Kidney (tissue), 14 donors: ENCODE data around the gene HMGB3. TPM values are rescaled to one million over a fixed set of nuclear protein-coding genes. Genes with fewer than 3 reads are reported as not detected.

Experiments
- DNase-seq, 5 donors: peaks; one replicate each; pipeline ENCODE4 v3.0.0-alpha.2; 2013 to 2020
- FAIRE-seq: peaks from 2 replicates; lab custom pipeline; 2012; peaks lifted over from hg19 to GRCh38; lab: Jason Lieb, UNC
- H3K27ac ChIP-seq, 2 donors: one replicate each; pipeline ENCODE4 v1.7.0; 2013; ENCODE audit warnings: low read depth in 2 of 2, low read length in 2 of 2, inconsistent platforms in 1 of 2
- H3K27me3 ChIP-seq: one replicate; pipeline ENCODE4 v1.7.1; 2013; ENCODE audit warnings: low read length, inconsistent platforms; ENCODE audit not compliant: control insufficient read depth, insufficient read depth
- H3K36me3 ChIP-seq, 3 donors: one replicate each; pipeline versions ENCODE4 v1.7.0 to v1.7.1; 2013; ENCODE audit warnings: low read length in 3 of 3, control low read depth in 1 of 3, inconsistent platforms in 1 of 3; ENCODE audit not compliant: insufficient read depth in 3 of 3, control insufficient read depth in 2 of 3
- H3K4me1 ChIP-seq, 3 donors: one replicate each; pipeline versions ENCODE4 v1.7.0 to v1.7.1; 2013; ENCODE audit warnings: low read length in 3 of 3, inconsistent platforms in 1 of 3, low read depth in 1 of 3; ENCODE audit not compliant: control insufficient read depth in 2 of 3, insufficient read depth in 2 of 3
- H3K4me3 ChIP-seq, 3 donors: one replicate each; pipeline versions ENCODE4 v1.7.0 to v1.8.1; 2013; ENCODE audit warnings: low read length in 3 of 3, control low read depth in 1 of 3, inconsistent platforms in 1 of 3
- H3K9ac ChIP-seq, 3 donors: one replicate each; pipeline versions ENCODE4 v1.7.0 to v1.7.1; 2013; ENCODE audit warnings: low read length in 3 of 3, control low read depth in 1 of 3, inconsistent platforms in 1 of 3
- H3K9me3 ChIP-seq, 3 donors: one replicate each; pipeline versions ENCODE4 v1.7.0 to v1.7.1; 2013; ENCODE audit warnings: low read length in 3 of 3, control low read depth in 1 of 3, inconsistent platforms in 1 of 3; ENCODE audit not compliant: control insufficient read depth in 2 of 3, insufficient read depth in 1 of 3
- intact Hi-C: fragments of 100-400 bp; cut with DNase I; formaldehyde crosslinking; loops from one replicate; pipeline ENCODE4 v1.11.1; 2022
- polyA plus RNA-seq: library from polyadenylated mRNA; stranded (reverse); fragments of 350-450 nt; fragmentation: Illumina TruSeq; extraction: RNeasy Lipid Tissue Mini Kit (QIAGEN cat#74804); gene quantifications from one replicate; pipeline ENCODE4 v1.2.3, GENCODE V29; 2014; ENCODE audit warnings: low read depth, low replicate concordance; ENCODE audit not compliant: insufficient read depth
- total RNA-seq: library from RNA; stranded (reverse); fragmentation: NEBNext Ultra II Directional; extraction: Animal tissue kit (Norgen Biotek cat#: 25700); gene quantifications from one replicate; pipeline ENCODE4 v1.2.1, GENCODE V29; 2021
- TF ChIP-seq, protein P1 (sequence below): IDR thresholded peaks from 3 replicates; pipeline ENCODE4 v1.5.1; 2012; ENCODE audit warnings: mild to moderate bottlenecking, moderate library complexity, borderline replicate concordance; ENCODE audit not compliant: insufficient read depth; ENCODE audit errors: extremely low read depth
- donor health status: control.
- donor health status: control.
- donor health status: control.
- donor health status: control.
- donor health status: control.
- donor health status: DM: yes; HTN: yes; CAD: no.
- donor health status: Normal renal cell carcinoma (clear cell type).

The HMGB3 gene
- total and polyA plus RNA-seq, 2 donors from 2014 or later: 16.1 to 18.1 TPM

DNA sequence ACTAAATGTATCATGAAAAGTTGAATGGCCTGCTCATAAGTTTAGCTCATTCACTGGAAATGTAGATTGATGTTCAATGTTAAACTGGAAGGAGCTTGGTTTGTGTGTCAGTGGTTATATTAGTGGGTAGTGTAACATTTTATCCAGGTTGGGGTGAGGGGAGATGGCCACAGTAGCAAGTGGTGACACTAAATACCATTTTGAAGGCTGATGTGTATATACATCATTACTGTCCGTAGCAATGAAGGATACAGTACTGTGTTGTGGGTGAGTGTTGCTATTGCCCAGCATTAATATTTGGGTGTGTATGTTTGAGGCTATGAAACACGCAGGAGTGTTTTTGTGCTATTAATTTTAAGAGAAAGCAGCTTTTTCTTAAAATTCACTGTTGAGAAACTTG is 6.3 kb downstream of the HMGB3 start:
- TF ChIP-seq, protein P1, sequence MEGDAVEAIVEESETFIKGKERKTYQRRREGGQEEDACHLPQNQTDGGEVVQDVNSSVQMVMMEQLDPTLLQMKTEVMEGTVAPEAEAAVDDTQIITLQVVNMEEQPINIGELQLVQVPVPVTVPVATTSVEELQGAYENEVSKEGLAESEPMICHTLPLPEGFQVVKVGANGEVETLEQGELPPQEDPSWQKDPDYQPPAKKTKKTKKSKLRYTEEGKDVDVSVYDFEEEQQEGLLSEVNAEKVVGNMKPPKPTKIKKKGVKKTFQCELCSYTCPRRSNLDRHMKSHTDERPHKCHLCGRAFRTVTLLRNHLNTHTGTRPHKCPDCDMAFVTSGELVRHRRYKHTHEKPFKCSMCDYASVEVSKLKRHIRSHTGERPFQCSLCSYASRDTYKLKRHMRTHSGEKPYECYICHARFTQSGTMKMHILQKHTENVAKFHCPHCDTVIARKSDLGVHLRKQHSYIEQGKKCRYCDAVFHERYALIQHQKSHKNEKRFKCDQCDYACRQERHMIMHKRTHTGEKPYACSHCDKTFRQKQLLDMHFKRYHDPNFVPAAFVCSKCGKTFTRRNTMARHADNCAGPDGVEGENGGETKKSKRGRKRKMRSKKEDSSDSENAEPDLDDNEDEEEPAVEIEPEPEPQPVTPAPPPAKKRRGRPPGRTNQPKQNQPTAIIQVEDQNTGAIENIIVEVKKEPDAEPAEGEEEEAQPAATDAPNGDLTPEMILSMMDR: no peak
- DNase-seq: no peak
- peaks cover 0 to 3% (median 0%) of the 10 kb centered on the region in 3 donors for H3K4me1 ChIP-seq
- H3K4me3 ChIP-seq: no peak overlapping the region
- peaks cover 0 to 2% (median 0%) of the 10 kb centered on the region in 3 donors for H3K36me3 ChIP-seq
- intact Hi-C loops: no loop called here
- H3K27ac ChIP-seq: no peak overlapping the region
- H3K9ac ChIP-seq: no peak overlapping the region
- FAIRE-seq: no peak
- H3K27me3 ChIP-seq: no peaks in the 10 kb centered on the region
- no peaks in the 10 kb centered on the region for H3K9me3 ChIP-seq

DNA sequence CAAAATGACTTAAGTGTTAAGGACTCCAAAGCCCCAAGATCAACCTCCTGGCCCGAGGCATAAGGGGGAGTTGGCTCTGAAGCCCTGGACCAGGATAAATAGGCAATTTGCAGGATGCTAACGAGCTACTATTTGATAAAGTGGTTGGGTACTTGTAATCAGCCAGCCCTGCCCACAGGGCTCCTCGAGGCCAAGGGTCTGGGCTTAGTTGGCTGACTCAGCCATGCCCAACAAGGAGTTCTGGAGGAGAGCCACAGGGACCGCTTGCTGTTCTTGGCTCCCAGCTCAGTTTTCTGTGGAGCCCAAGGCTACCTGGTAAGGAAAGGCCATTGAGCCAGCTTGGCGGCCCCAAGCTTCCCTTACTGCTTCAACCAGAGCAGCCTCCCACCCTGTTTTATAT is 7.8 kb downstream of the HMGB3 start:
- no peaks in the 10 kb centered on the region for H3K4me1 ChIP-seq
- no peak overlapping the region for H3K9ac ChIP-seq
- TF ChIP-seq, protein P1: no peak
- FAIRE-seq (no peak), DNase-seq (no peak)
- H3K4me3 ChIP-seq: no peak overlapping the region
- no peaks in the 10 kb centered on the region for H3K27me3 ChIP-seq
- no peaks in the 10 kb centered on the region for H3K9me3 ChIP-seq
- H3K27ac ChIP-seq: no peak overlapping the region
- intact Hi-C loops: no loop called here
- H3K36me3 ChIP-seq: peaks cover 0 to 2% (median 0%) of the 10 kb centered on the region in 3 donors

DNA sequence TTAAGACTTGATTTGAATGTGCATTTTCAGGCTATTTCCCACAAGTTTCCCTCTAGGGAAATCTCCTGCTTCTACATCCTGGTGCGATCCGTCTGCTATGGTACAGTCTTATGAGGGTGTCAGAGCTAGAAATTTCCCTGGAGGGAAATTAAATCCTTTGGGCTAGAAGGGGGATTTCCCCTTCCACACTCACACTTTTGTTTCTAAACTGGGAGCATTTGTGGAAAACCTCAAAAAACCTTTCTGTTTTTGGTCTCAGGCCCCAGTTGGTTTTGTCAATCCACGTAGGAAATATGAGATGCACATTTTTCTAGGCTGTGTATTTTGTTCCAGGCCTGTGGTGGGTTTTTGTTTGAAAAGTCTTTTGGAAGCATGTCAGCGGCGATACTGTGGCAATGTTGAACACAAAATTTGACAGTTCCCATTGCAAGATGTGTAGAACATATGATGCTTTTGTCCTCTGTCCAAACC is 17.8 kb downstream of the HMGB3 start:
- no peaks in the 10 kb centered on the region for H3K27me3 ChIP-seq
- FAIRE-seq: no peak
- H3K4me3 ChIP-seq: no peak overlapping the region
- no peaks in the 10 kb centered on the region for H3K9me3 ChIP-seq
- no peak overlapping the region for H3K27ac ChIP-seq
- intact Hi-C loops: no loop called here
- DNase-seq: no peak
- H3K4me1 ChIP-seq: no peaks in the 10 kb centered on the region
- H3K9ac ChIP-seq: no peak overlapping the region
- no peaks in the 10 kb centered on the region for H3K36me3 ChIP-seq
- TF ChIP-seq, protein P1: no peak

DNA sequence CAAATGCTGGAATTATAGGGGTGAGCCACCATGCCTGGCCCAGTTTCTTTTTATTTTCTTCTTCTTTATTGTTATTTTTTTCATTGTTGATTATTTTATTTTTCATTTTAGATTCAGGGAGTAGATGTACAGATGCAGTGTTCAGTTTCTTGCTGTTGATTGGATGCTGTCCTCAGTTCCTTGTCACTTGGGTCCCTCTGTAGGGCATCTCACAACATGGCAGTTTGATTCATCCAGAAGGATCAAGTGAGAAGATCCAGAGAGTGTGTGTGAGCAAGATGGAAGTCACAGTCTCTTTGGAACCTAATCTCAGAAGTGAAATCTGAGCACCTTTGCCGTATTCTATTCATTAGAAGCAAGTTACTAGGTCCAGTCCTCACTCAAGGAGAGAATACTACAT is 20.9 kb downstream of the HMGB3 start:
- Histone ChIP-seq H3K4me1 (no peaks in the 10 kb centered on the region), H3K27me3 (no peaks in the 10 kb centered on the region), H3K27ac (no peak overlapping the region), H3K9ac (no peak overlapping the region), H3K4me3 (no peak overlapping the region), H3K9me3 (no peaks in the 10 kb centered on the region), H3K36me3 (no peaks in the 10 kb centered on the region)
- DNase-seq (no peak), FAIRE-seq (no peak)
- intact Hi-C loops: no loop called here
- TF ChIP-seq, protein P1: no peak
